Urothelium cell line (cell line): ENCODE measurements around the gene HNRNPUL2.
"Not testable (repeated sequence)": the region's sequence is repeated elsewhere in the genome, so short reads cannot be mapped to it uniquely, and the experiment has no call there.

ENCODE experiments used
- DNase-seq: peaks from one replicate; pipeline ENCODE4 v3.0.0; 2011; ENCODE audit warnings: low spot score, mixed read lengths
- FAIRE-seq: peaks from 2 replicates; lab custom pipeline; 2011; peaks lifted over from hg19 to GRCh38; lab: Jason Lieb, UNC

The HNRNPUL2 gene

DNA sequence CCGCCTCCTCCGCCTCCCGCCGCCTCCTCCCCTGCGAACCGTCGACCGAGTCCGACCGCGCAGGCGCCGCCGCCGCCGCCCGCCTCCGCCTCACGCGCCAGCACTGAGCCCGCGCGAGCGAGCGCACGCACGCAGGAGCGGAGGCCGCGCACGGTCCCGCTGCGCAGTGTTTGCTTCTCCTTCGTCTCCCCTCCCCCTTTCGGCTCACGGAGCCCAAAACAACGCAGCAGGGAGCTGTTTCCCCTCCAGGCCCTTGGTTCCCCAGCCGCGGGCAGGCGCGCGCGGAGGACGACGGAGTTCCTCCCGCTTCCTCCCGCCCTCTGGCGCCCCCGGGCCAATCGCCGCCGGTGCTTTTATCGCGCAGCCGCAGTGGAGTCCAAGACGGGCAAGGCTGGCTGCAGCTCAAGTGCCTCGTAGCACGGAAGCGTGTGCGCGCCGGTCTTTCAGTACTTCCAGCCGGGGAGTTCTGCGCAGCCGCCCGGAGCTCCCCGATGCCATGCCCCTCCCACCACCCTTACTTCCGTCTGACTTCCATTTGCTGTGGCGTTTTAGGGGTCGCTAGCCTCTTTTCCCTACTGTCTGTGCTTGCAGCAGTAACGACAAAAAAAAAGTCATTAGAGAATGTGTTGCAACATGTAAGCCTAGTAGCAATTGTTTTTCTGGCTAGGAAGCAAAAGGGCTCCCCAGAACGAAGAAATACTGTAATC, at the start of gene HNRNPUL2:
HNRNPUL2 (minus strand) TSS at position 293 of the 707 bp plus-strand sequence. CDS start 301 bp downstream, outside the sequence.
- FAIRE-seq (peak; percentile 40), DNase-seq (peak; percentile 98)

DNA sequence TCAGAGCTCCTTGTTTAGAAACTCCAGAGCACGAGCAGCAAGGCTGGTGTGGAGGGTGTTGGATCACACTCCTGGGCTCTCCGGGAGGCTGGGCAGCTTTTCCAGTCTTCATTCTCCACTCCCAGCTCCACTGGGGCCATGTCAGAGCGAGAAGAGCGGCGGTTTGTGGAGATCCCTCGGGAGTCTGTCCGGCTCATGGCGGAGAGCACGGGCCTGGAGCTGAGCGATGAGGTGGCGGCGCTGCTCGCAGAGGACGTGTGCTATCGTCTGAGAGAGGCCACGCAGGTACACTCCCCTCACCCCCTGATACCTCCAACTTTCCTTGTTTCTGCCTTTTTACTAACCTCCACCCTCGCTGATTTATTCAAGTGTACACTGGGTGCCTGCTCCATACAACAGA, 48.4 kb upstream of the HNRNPUL2 start:
- FAIRE-seq (no peak), DNase-seq (no peak)

DNA sequence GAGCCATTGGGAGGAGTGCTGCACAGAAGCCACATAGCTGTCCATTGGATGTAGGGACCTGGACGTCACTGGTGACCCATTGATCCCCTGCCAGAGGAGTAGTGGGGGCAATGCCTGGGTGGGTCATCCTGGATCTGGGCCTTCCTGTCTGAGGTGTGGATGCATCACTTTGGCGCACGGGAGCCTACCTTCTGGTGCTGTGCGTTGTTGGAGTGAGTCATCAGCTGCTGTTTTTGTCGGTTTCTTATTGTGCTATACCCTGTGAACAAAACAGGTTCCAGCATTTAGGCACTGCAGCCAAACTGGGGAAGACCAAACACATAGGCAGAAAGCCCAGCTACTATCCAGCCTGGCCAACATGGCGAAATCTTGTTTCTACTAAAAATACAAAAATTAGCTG, 47.1 kb upstream of the HNRNPUL2 start:
- FAIRE-seq (no peak), DNase-seq (no peak)

GRCh38 chr11:62771144-62772021, 44.1 kb upstream of the HNRNPUL2 start, which contains the start of gene TAF6L:
Gene TAF6L, plus strand, starts transcription at chr11:62771396. Its CDS starts 4,388 bp downstream, at chr11:62775784.
- peak; percentile 58 for FAIRE-seq
- DNase-seq: peak; percentile 97

DNA sequence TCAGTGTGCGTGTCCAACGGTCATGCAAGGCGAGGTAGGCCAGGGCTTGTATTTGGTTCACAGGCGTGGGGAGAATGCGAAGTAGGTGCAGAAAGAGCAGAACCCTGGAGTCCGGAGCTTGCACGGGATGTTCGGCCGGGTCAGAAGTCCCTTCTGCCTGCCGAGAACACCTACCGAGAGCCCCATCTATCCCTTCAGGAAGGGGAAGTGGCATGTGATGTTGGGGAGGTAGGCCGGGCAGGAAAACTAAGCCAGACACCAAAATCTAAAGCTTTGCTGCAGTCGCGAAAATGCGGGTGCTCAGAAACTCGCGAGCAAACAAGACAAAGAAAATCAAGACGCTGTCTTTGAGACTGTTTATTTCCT, 43.5 kb upstream of the HNRNPUL2 start:
- DNase-seq: peak; percentile 33
- FAIRE-seq: no peak

GRCh38 chr11:62760867-62761227, 33.6 kb upstream of the HNRNPUL2 start:
- DNase-seq, FAIRE-seq: not testable (repeated sequence)

DNA sequence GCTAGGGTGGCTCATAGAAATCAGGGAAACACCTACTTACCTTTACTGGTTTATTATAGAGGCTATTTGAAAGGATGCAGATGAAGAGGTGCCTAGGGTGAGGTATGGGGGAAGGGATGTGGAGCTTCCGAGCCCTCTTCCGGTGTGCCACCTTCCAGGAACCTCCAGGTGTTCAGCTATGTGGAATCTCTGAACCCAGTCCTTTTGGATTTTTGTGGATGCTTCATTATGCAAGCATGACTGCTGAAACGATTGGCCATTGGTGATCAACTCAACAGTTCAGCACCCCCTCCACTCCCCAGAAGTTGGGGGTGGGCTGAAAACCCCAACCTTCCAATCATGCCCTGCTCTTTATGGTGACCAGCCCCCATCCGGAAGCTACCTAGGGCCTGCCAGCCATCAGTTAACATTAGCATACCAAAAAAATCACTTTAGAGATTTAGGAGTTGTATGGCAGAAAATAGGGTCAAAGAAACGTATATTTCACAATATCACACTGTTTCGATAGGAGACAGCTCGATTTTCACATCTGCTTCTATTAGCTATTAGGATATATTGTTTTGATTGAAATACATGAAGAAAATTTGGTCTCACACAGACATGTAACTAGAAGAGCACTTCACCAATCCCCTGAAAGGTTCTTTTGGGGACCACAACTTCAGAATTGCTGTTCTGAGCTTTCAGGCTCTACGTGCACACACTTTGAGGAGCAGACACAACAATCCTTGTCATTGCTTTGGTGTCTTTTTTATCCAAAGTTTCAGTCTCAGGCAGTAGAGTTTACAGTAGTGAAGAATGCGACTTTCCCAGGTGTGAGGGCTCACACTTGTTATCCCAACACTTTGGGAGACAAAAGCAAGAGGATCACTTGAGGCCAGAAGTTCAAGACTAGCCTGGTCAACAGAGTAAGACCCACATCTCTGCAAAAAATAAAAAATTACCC, 30.9 kb upstream of the HNRNPUL2 start:
- no peak for FAIRE-seq
- no peak for DNase-seq

DNA sequence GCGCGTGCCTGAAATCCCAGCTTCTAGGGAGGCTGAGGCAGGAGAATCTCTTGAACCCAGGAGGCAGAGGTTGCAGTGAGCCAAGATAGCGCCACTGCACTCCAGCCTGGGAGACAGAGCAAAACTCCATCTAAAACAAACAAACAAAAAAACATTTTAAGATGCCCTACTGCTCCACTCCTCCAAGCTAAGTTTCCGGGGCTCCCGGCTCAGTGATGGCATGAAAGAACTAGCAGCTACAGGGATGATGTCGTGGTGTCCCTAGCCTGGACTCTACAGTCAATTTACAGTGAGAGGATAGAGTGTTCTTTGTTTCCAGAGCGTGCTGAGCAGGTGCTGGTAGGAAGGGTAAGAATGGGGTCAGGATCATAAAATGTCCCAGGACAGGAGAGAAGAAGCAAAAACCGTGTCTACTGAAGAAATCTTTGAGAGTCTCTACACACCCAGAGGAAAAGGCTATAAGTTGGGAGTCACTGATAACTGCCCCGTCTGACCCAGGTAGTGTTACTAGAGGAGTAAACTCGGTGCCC, 27.9 kb upstream of the HNRNPUL2 start:
- no peak for DNase-seq
- FAIRE-seq: no peak

DNA sequence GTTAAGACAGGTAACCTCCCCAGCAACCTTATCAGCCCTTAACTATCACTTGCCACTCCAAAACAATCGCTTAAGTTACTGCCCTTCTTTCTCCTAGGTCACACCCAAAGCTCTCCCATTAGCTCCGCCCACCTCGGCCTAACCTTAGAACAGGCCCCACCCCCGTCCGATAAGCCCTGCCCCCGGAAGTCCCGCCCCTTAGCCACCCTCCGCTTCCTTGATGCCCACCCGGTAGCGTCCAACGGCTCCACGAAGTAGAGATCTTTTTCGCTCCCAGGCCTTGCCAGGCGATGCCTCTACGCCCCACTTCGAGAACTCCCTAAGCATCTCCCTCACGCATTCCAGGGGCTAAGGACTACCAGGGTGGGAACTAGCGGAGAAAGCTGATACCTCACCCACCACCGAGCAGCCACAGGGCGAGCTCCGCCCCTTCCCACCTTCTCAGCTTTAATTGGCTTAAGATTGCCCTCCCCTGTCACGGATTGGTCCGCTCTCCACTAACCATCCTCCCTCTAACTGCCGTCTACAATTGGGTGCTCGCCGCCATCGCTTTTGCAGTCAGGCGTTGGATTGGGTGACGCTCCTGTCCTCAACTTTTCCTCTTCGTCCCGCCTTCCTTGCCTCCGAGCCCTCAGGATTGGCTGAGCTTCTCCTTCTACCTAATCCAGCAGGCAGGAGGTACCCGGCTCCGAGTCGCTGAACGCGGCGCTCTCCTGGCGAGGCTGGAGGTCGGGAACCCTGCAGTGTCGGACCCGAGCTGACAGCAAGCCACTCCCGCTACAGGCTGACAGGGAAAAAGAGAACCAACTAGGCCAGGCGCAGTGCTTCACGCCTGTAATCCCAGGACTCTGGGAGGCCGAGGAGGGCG, 26.7 kb upstream of the HNRNPUL2 start, which contains the start of gene ZBTB3:
ZBTB3 (minus strand) TSS at position 425 of the 868 bp plus-strand sequence. CDS start 496 bp downstream, outside the sequence.
- DNase-seq (peak; percentile 96), FAIRE-seq (peak; percentile 35)

DNA sequence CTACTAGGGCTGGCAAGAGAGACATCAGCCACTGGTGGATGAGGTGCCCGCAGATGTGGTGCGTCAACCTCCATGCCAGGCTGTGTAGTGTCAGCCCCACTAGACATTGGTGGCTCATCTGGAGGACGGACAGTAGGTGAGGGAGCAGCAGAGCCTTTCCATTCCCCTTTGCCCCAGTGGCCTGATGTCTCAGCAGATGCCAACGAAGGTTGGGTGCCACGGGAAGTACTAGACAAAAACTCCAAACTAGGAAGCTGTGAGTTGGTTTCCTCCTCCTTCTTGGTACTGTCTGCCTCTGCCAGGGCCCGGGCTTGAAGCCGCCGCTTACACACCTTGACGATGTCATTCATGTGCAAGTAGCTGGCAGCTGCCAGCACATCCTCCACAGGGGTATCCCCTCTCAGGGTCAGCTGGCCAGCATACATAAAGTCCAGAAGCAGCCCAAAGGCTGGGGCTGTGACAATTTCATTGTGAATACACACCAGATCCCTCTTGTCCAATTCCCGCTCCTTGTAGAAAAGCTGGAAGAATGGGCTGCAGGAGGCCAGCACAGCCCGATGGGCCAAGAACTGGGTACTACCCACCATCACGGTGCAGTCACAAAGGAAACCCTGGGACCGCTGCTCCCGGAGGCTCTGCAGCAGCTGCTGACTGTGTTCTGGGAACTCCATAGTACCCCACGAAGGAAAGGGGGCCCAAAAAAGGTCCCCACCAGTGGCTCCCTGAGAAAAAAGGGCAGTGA, 25.9 kb upstream of the HNRNPUL2 start:
- DNase-seq (no peak), FAIRE-seq (no peak)

- no peak for DNase-seq
- FAIRE-seq: no peak
Observed at GRCh38 chr11:62752177-62752785, 25.0 kb upstream of the HNRNPUL2 start.

- FAIRE-seq, DNase-seq: not testable (repeated sequence)
Observed at GRCh38 chr11:62749931-62750330, 22.7 kb upstream of the HNRNPUL2 start.

DNA sequence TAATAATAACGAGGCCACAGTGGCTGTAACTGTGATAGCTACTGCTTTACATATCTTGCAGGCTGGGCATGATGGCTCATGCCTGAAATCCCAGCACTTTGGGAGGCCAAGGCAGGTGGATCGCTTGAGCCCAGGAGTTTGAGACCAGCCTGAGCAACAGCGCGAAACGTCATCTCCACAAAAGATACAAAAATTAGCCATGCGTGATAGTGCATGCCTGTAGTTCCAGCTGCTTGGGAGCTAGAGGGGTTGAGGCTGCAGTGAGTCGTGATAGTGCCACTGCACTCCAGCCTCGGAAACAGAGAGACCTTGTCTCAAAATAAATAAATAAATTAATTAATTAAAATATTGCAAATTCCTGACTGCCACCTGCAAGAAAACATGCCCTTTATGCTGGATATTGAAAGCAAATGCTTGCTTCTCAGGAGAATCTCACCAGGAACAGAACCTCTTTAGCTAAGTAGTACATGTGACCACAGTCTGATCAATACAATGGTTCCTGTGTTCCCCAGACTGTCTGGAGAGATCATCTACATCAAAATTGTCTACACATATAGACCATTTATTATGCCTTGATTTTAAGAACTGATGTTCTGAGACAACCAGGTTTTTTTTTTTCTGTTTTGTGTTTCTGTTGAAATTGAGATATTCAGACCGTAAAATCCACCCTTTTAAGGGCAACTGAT, 20.4 kb upstream of the HNRNPUL2 start:
- no peak for FAIRE-seq
- DNase-seq: no peak

GRCh38 chr11:62737196-62737595, 9.9 kb upstream of the HNRNPUL2 start:
- FAIRE-seq (no peak), DNase-seq (no peak)

GRCh38 chr11:62732830-62733229, 5.6 kb upstream of the HNRNPUL2 start:
- no peak for FAIRE-seq
- DNase-seq: no peak

- FAIRE-seq, DNase-seq: not testable (repeated sequence)
Observed at GRCh38 chr11:62730076-62730475, 2.8 kb upstream of the HNRNPUL2 start.

DNA sequence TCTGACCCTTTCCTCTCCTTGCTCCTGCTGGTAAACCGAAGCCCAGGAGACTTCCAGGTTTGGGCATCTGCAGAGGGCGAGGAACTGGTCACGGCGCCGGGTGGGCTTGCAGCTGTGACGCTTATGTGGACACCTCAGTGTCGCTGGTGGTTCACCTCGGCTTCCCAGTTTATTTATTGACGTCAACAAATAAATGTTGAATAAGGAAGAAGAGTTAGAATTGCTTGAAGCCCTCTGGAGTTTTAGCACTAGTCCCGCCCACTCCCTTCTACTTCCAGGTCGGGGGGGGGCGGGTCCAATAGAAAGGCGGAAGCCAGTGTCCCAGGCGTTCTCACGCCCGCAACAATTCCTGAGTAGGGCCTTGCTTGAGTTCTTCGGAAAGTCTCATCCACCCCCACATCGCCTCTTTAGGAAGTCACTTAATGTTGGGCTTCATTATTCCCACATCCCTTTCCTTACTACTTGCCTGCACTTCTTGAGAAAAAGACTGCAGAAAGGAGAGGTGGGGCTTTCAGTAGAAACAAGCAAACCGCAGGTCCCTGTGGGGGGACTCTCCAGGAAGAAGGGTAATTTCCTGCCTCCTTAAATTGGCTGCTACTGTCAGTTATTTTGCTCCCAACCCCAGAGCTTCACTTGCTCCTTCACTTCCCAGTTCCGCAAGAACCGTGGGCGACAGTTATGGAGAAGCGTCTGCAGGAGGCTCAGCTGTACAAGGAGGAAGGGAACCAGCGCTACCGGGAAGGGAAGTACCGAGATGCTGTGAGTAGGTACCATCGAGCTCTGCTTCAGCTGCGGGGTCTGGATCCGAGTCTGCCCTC, 1.1 kb upstream of the HNRNPUL2 start, which contains the start of gene TTC9C:
TTC9C (plus strand) TSS at position 316 of the 818 bp plus-strand sequence; CDS start at position 679, 363 bp downstream.
- DNase-seq (peak; percentile 86), FAIRE-seq (no peak)
